Cardiac muscle cell (in vitro differentiated cells and primary cell): ENCODE measurements around the gene SH3D21. TPM values are rescaled to one million over a fixed set of nuclear protein-coding genes. Genes with fewer than 3 reads are reported as not detected.
A peak's percentile ranks its signal among the peaks of the same experiment; 100 is the strongest.

Experiments used
- DNase-seq, 2 donors: peaks; one replicate each; pipeline versions ENCODE4 v3.0.0 to v3.0.0-alpha.2; 2010 to 2017; ENCODE audit warnings: low read depth in 1 of 2, low spot score in 1 of 2
- H3K27ac ChIP-seq: fragments of 200-600 bp; sonication (generic); 2 replicates; pipeline ENCODE4 v1.5.1; 2016
- H3K27me3 ChIP-seq: fragments of 200-600 bp; sonication (generic); 2 replicates; pipeline ENCODE4 v1.6.0; 2016; ENCODE audit warnings: control low read depth
- H3K36me3 ChIP-seq: fragments of 200-600 bp; sonication (generic); 2 replicates; pipeline ENCODE4 v1.5.1; 2016; ENCODE audit warnings: control low read depth
- H3K4me1 ChIP-seq: fragments of 200-600 bp; sonication (generic); 2 replicates; pipeline ENCODE4 v1.8.1; 2017; ENCODE audit warnings: low read depth, mild to moderate bottlenecking, mixed run types
- H3K4me3 ChIP-seq: fragments of 200-600 bp; sonication (generic); 2 replicates; pipeline ENCODE4 v1.5.1; 2016; ENCODE audit warnings: mild to moderate bottlenecking
- H3K9me3 ChIP-seq: fragments of 200-600 bp; sonication (generic); 2 replicates; pipeline ENCODE4 v1.5.1; 2017; ENCODE audit warnings: low read depth, mild to moderate bottlenecking, control low read depth
- polyA plus RNA-seq: library from polyadenylated mRNA; unstranded; fragments of >200 nt; fragmentation: Nextera tagmentation; extraction: Ambion mirVana; gene quantifications from 2 replicates; pipeline ENCODE4 v1.2.1, GENCODE V29; 2016
- total RNA-seq: library from RNA; depleted of rRNA; stranded (reverse); fragments of >200 nt; gene quantifications from 2 replicates; pipeline ENCODE4 v1.2.3, GENCODE V29; 2016
- TF ChIP-seq, protein P1 (sequence below): IDR thresholded peaks from 2 replicates; pipeline ENCODE4 v1.5.1; 2012; ENCODE audit warnings: low read depth, mild to moderate bottlenecking, low read length

Gene SH3D21
- total and polyA plus RNA-seq, 2 experiments from 2014 or later = 13.5 to 44.0 TPM

DNA sequence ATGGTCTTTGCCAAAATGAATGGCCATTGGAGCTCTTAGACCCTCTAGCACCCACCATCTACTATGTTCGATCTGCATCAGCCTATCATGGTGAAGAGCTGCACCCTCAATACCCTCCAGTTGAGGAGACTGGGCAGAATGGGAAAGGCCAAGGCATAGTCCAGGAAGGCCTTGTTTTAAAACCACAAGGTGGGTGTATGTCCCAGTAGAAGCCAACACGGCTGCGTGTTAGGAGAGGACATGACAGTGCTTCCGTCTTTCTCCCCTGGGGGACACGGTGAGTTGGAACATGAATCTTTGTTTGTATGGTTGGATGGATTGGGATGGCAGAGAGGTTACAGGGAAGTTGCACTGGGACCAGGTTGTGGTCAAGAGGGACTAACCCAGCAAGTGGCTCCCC, 18.6 kb upstream of the SH3D21 start:
- no peak for DNase-seq
- H3K27me3 ChIP-seq = no peaks in the 10 kb centered on the region
- H3K9me3 ChIP-seq = no peaks in the 10 kb centered on the region
- peaks cover 28% of the 10 kb centered on the region for H3K4me1 ChIP-seq
- peaks cover 55% of the 10 kb centered on the region for H3K36me3 ChIP-seq
- TF ChIP-seq, protein P1, sequence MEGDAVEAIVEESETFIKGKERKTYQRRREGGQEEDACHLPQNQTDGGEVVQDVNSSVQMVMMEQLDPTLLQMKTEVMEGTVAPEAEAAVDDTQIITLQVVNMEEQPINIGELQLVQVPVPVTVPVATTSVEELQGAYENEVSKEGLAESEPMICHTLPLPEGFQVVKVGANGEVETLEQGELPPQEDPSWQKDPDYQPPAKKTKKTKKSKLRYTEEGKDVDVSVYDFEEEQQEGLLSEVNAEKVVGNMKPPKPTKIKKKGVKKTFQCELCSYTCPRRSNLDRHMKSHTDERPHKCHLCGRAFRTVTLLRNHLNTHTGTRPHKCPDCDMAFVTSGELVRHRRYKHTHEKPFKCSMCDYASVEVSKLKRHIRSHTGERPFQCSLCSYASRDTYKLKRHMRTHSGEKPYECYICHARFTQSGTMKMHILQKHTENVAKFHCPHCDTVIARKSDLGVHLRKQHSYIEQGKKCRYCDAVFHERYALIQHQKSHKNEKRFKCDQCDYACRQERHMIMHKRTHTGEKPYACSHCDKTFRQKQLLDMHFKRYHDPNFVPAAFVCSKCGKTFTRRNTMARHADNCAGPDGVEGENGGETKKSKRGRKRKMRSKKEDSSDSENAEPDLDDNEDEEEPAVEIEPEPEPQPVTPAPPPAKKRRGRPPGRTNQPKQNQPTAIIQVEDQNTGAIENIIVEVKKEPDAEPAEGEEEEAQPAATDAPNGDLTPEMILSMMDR = no peak
- H3K27ac ChIP-seq = no peak overlapping the region
- H3K4me3 ChIP-seq = no peak overlapping the region

DNA sequence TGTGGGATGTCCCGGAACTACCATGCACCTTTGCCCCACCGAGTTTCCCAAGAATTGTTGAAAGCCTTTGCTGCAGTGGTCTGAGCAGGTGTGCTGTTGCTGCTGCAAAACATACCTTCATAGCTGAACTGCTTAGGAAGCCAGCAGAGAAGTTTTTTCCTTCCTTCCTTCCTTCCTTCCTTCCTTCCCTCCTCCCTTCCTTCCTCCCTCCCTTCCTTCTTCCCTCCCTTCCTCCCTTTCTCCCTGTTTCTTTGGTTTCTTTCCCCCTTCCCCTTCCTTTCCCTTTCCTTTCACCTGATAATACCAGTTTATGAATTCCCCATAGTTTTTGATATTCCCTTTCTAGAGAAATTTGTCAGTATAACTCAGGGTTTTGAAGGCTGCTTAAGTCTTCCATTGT, 10.8 kb upstream of the SH3D21 start:
- Histone ChIP-seq H3K36me3 (peaks cover 58% of the 10 kb centered on the region), H3K9me3 (no peaks in the 10 kb centered on the region), H3K27ac (peak overlapping the region; percentile 23), H3K4me1 (peaks cover 3% of the 10 kb centered on the region), H3K4me3 (no peak overlapping the region), H3K27me3 (no peaks in the 10 kb centered on the region)
- TF ChIP-seq, protein P1 = no peak
- DNase-seq = no peak

DNA sequence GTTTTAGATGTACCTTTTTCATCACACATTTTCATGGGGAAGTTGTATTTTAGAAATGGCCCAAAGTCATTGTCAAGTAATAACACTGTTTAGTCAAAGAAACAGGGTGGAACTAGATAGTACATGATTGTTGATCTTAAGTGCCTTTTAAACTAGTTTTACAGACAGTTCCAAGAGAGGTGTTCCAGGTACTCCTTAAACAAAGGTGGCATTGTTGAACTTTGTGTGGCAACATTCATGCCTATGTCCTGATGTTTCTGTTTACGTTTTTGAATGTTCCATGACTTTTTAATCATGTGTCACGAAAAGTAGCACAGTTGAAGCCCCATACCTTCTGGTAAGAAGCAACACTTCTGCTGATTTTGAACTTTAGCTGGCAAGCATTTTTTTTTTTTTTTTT, 9.1 kb upstream of the SH3D21 start:
- TF ChIP-seq, protein P1 = no peak
- Histone ChIP-seq H3K4me3 (no peak overlapping the region), H3K27me3 (no peaks in the 10 kb centered on the region), H3K4me1 (peaks cover 3% of the 10 kb centered on the region), H3K27ac (no peak overlapping the region), H3K36me3 (peaks cover 57% of the 10 kb centered on the region), H3K9me3 (no peaks in the 10 kb centered on the region)
- no peak for DNase-seq

DNA sequence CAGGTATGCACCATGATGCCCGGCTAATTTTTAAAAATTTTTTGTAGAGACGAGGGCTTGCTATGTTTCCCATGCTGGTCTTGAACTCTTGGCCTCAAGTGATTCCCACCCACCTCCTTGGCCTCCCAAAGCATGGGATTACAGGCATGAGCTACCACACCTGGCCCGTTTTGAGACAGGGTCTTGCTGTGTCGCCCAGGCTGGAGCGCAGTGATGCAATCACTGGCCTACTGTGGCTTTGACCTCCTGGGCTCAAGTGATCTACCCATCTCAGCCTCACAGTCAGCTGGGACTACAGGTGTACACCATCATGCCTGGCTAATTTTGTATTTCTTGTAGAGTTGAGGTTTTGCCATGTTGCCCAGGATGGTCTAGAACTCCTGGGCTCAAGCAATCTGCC, 7.5 kb upstream of the SH3D21 start:
- H3K27me3 ChIP-seq = no peaks in the 10 kb centered on the region
- DNase-seq = no peak
- no peak overlapping the region for H3K27ac ChIP-seq
- H3K9me3 ChIP-seq = no peaks in the 10 kb centered on the region
- TF ChIP-seq, protein P1 = no peak
- no peak overlapping the region for H3K4me3 ChIP-seq
- peaks cover 60% of the 10 kb centered on the region for H3K36me3 ChIP-seq
- peaks cover 3% of the 10 kb centered on the region for H3K4me1 ChIP-seq

DNA sequence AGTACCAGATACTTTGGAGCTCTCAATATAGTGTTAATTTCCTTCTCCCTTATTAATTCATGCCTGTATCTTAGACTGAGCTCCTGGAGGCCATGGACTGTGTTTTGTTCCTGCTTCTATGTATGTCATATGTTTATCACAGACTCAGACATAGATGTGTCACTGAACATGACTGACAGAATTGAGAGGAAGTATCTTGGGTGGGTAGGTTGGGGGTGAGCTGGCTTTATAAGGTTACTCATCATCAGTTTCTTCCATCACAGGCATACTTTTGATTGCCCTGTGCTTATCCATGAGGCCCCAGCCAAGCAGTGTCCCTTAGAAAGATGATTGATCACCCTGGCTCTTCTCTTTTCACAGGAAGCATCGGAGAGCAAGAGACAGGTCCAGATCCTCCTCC, 5.6 kb upstream of the SH3D21 start:
- no peak overlapping the region for H3K27ac ChIP-seq
- no peak for DNase-seq
- no peaks in the 10 kb centered on the region for H3K27me3 ChIP-seq
- no peak overlapping the region for H3K4me3 ChIP-seq
- no peaks in the 10 kb centered on the region for H3K9me3 ChIP-seq
- TF ChIP-seq, protein P1 = no peak
- H3K4me1 ChIP-seq = peaks cover 7% of the 10 kb centered on the region
- peaks cover 55% of the 10 kb centered on the region for H3K36me3 ChIP-seq

DNA sequence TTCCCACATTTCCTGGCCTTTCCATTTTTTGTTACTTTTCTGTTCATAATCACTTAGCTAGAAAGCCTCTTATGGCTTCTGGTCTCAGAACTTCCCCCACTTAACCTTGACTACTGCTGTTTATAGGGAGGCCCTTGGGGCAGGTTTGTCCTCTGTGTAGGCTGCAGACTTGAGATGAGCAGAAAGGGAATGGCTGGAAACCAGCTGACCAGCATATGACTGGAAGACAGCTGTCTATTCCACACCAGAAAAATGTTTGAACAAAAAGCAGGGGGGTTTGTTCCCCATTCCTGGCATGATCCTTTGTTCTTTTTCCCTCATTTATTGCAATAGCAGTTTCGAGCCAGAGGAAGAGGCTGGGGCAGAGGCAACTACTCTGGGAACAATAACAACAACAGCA, 4.9 kb upstream of the SH3D21 start:
- TF ChIP-seq, protein P1 = no peak
- no peak overlapping the region for H3K4me3 ChIP-seq
- no peak overlapping the region for H3K27ac ChIP-seq
- H3K9me3 ChIP-seq = no peaks in the 10 kb centered on the region
- H3K27me3 ChIP-seq = no peaks in the 10 kb centered on the region
- peaks cover 55% of the 10 kb centered on the region for H3K36me3 ChIP-seq
- DNase-seq = no peak
- H3K4me1 ChIP-seq = peaks cover 11% of the 10 kb centered on the region
